ENCODE measurements around the gene TNFAIP6.

DNA sequence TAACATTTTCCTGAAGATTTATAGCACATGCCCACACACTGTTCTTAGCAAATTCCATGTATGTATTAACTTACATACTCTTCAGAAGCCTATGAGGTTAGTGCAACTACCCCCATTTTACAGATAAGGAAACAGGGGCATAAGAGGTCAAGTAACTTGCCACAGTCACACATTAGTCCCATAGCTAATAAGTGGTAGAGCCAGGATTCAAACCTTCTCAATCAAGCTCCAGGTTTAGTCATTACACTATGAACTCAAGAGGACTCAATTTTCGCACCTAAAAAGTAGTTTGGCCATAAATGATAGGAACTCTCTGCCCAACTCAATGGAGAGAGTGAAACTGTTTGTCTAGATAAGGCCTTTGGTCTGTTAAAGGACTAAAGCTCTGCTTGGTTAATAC is 42.6 kb downstream of the TNFAIP6 start:
- no peak for TF ChIP-seq POLR2AphosphoS5 (IDR thresholded peaks at IDR 0.05; ENCODE audit: low read depth, low read length)
- no peak for TF ChIP-seq POLR2A (IDR thresholded peaks at IDR 0.05; ENCODE audit: low read depth, low read length)
- TF ChIP-seq TAF1 (IDR thresholded peaks at IDR 0.05; ENCODE audit: low read depth, low read length), result no peak
- no peak for TF ChIP-seq SPI1 (IDR thresholded peaks at IDR 0.05; ENCODE audit: low read depth, low read length)
- TF ChIP-seq PAX5 (IDR thresholded peaks at IDR 0.05; ENCODE audit: insufficient read depth, low read length, severe bottlenecking), result no peak
